WERI-Rb-1 (cell line): ENCODE results near the gene TCIRG1.

Experiments
- DNase-seq: peaks from one replicate; pipeline ENCODE4 v3.0.0-alpha.2; 2020
- H3K27ac ChIP-seq: fragments of 250-450 bp; sonication (Bioruptor Pico); 2 replicates; pipeline ENCODE4 v1.5.1; 2020; ENCODE audit warnings: mild to moderate bottlenecking, moderate library complexity
- H3K27me3 ChIP-seq: fragments of 250-450 bp; sonication (Bioruptor Pico); 2 replicates; pipeline ENCODE4 v1.5.1; 2021; ENCODE audit warnings: mild to moderate bottlenecking, low read depth, moderate library complexity; ENCODE audit not compliant: insufficient read depth, severe bottlenecking
- H3K36me3 ChIP-seq: fragments of 250-450 bp; sonication (Bioruptor Pico); 2 replicates; pipeline ENCODE4 v1.5.1; 2020; ENCODE audit warnings: mild to moderate bottlenecking, moderate library complexity
- H3K4me3 ChIP-seq: 2 replicates; pipeline ENCODE4 v1.5.1; 2011; ENCODE audit warnings: low read depth, mild to moderate bottlenecking, control low read depth, low read length
- H3K9me3 ChIP-seq: fragments of 250-450 bp; sonication (Bioruptor Pico); 2 replicates; pipeline ENCODE4 v1.5.1; 2021; ENCODE audit warnings: mild to moderate bottlenecking, moderate library complexity; ENCODE audit not compliant: severe bottlenecking
- TF ChIP-seq, protein P1 (sequence below): IDR thresholded peaks from 2 replicates; pipeline ENCODE4 v1.5.1; 2011; ENCODE audit warnings: low read depth, mild to moderate bottlenecking, control low read depth, inconsistent platforms, low read length

Gene TCIRG1

DNA sequence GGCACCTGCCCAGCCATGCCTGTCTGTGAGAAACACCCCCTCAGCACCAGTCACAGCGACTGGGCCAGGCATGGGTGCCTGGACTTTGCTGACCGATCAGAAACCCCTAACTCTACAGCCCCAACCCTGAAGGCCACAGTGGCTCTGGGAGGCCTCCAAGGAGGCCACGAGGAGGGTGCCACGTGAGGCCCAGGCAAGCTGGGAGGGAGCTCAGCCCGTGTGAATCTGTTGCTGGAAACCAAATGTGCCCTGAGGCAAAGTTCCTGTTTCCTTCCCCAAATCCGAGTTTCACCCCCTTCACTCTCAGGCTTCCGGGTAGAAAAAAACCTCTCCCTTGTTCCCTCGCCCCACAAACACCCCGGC, 36.3 kb upstream of the TCIRG1 start:
- no peak overlapping the region for H3K4me3 ChIP-seq
- DNase-seq, result no peak
- H3K36me3 ChIP-seq, result no peaks in the 10 kb centered on the region
- H3K9me3 ChIP-seq, result no peaks in the 10 kb centered on the region
- H3K27me3 ChIP-seq, result no peaks in the 10 kb centered on the region
- TF ChIP-seq, protein P1, sequence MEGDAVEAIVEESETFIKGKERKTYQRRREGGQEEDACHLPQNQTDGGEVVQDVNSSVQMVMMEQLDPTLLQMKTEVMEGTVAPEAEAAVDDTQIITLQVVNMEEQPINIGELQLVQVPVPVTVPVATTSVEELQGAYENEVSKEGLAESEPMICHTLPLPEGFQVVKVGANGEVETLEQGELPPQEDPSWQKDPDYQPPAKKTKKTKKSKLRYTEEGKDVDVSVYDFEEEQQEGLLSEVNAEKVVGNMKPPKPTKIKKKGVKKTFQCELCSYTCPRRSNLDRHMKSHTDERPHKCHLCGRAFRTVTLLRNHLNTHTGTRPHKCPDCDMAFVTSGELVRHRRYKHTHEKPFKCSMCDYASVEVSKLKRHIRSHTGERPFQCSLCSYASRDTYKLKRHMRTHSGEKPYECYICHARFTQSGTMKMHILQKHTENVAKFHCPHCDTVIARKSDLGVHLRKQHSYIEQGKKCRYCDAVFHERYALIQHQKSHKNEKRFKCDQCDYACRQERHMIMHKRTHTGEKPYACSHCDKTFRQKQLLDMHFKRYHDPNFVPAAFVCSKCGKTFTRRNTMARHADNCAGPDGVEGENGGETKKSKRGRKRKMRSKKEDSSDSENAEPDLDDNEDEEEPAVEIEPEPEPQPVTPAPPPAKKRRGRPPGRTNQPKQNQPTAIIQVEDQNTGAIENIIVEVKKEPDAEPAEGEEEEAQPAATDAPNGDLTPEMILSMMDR, result no peak
- no peak overlapping the region for H3K27ac ChIP-seq

DNA sequence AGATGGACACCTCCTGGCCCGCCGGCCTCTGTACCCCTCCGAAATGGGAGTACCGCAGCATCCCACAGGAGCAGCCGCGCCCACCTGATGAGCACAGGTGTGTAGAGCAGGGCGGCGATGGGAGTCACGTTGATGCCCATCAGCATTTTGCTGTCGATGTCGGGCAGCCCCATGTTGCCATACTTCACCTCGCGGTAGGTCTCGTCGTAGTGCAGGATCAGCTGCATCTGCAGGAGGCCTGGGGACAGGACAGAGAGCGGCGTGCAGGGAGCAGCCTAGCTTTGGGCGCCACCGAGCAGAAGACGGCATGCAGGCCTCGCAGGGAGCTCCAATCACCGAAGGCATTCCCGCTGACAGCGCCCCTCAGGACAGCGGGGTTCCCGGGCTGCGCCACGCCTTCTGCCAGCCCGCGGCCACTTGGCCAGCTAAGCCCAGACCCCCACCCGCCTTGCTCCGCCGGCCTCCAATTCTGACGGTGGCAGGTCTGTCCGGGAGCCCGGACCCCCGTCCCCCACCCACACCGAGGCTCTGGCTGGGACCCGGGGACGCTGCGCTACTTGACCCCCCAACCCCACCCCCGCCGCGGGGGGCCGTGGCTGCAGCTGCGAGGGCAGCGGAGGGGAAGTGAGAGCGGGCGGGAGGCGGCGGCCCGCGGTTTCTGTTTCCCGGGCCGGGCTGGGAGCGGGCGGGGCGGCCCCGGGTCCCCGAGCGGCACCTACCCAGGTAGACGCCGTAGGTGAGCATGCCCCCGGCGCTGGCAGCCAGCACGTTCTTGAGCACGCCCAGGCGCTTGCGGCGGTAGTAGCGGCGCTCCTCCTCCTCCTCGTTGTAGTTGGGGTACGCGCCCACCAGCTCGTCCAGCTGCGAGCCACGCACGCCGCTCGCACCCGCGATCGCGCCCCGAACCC, 35.6 kb upstream of the TCIRG1 start:
- Histone ChIP-seq H3K4me3 (peak overlapping the region; percentile 46), H3K27ac (no peak overlapping the region)
- DNase-seq, result no peak

DNA sequence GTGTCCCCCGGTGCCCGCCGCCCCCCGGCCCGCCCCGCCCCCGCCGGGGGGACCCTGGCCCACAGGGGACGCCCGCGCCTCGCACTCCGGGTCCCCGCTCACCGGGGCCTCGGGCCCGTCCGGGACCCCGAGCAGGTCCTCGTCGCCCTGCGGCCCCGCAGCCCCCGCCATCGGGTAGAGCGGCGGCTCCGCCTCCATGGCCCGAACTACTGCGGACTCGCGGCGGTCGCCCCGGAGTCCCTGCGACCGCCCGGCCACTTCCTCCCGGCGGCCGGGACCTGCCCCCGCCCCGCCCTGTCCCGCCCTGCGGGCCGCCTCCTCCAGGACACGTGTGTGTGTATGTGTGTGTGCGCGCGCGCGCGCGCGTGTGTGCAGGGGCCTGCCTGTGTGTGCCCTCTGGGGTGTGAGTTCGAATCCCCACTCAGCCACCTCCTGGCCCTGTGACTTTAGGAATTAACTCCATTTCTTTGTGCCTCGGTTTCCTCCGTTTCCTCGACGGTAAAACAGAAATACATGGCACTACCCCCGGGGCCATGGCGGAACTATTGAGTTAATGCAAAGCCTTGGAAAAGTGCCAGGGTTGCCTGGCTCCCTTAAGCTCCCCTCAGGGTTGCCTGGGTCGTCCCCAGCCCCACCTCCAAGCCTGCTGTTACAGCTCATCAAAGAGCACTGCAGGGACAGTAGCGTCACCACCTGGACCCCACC, 34.8 kb upstream of the TCIRG1 start, which contains the start of gene UNC93B1:
TSS of gene UNC93B1 (minus strand) at position 252 of the 705 bp plus-strand sequence. CDS start at position 198, 54 bp downstream.
- no peaks in the 10 kb centered on the region for H3K27me3 ChIP-seq
- H3K36me3 ChIP-seq, result no peaks in the 10 kb centered on the region
- H3K27ac ChIP-seq, result no peak within 1 kb of the TSS; the same call in 1 of the 2 replicates
- TF ChIP-seq, protein P1, result no peak
- peak within 1 kb of the TSS; percentile 46 for H3K4me3 ChIP-seq
- DNase-seq, result peak; percentile 93
- no peaks in the 10 kb centered on the region for H3K9me3 ChIP-seq

More for the DNA sequence above, 35.6 kb upstream of the TCIRG1 start:
- TF ChIP-seq, protein P1, result no peak
- Histone ChIP-seq H3K9me3 (no peaks in the 10 kb centered on the region), H3K36me3 (no peaks in the 10 kb centered on the region), H3K27me3 (no peaks in the 10 kb centered on the region)

DNA sequence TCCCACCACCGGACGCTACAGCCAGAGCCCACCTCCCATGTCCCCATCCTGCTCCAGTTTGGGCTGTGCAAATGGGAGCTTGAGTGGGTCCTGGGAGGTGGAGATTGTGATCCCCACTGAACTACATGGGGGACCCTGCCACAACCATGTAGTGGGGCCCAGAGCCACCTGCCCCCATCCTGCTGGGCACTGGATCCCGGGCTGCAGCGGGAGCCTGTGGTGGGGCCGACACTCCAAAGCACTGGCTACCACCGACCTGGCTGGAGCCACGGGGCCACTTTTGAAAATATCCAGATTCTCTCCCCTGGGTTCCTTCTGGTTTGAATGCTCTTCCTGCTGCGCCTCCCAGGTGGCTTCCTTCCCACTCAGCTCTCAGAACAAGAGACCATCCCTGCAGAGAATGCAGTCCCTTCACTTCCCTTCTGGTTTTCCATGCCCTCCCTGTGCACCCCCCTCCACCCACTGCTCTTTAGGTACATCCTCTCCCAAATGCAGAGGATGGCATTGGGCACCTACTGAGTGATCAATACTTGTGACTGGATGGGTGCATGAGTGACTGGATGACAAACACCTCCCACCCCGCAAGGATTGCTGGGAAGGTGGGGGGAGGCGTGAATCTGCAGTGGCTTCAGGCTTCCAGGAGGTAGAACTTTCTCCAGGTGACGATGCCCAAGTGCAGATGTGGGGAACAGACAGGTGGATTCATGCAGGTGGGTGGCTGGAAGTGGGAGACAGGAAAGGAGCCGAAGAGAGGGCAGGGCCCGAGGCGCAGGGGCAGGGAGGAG, 34.1 kb upstream of the TCIRG1 start:
- Histone ChIP-seq H3K27ac (no peak overlapping the region), H3K4me3 (peak overlapping the region; percentile 46)

DNA sequence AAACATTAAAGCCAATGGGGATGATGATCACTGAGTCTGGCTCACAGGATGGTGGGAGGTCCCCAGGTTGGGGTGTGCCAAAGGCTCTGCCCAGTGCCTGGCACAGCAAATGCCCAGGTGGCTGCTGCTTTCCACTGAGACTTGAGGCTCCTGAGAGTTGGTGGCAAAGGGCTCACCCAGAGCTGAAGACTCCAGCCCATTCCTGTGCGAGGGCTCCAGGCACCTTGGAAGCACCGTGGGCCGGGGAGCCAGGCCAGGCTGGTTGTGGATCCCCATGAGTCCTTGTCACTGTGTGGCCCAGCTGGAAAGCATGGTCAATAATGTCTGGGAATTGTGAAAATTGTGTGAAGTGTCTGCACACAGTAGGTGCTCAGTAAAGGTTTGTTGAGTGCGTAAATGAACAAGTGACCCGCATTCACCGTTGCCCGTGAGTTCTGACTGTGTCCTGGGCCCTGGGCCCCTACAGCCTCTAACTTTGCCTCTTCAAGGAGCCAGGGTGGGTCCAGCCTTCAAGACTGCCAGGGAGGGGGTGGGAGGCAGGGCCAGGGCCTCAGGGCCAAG, 32.1 kb upstream of the TCIRG1 start:
- TF ChIP-seq, protein P1, result no peak
- no peak overlapping the region for H3K4me3 ChIP-seq
- H3K27me3 ChIP-seq, result no peaks in the 10 kb centered on the region
- H3K36me3 ChIP-seq, result no peaks in the 10 kb centered on the region
- no peak for DNase-seq
- no peak overlapping the region for H3K27ac ChIP-seq
- no peaks in the 10 kb centered on the region for H3K9me3 ChIP-seq

More for the DNA sequence above, 34.1 kb upstream of the TCIRG1 start:
- no peaks in the 10 kb centered on the region for H3K27me3 ChIP-seq
- no peak for DNase-seq
- TF ChIP-seq, protein P1, result no peak
- no peaks in the 10 kb centered on the region for H3K9me3 ChIP-seq
- H3K36me3 ChIP-seq, result no peaks in the 10 kb centered on the region
